B cell (primary cell): Measurements from ENCODE around the gene KIAA0232. TPM values are rescaled to one million over a fixed set of nuclear protein-coding genes. Genes with fewer than 3 reads are reported as not detected.

Experiments used
- ATAC-seq: fragments of 200-7000 bp; cut with Tn5 transposase; one replicate; pipeline ENCODE4 v1.10.0; 2021; ENCODE audit warnings: low read depth, mild to moderate bottlenecking, moderate number of reproducible peaks, moderate library complexity
- CTCF ChIA-PET: fragments of 350-600 bp; sonication (Branson Sonifier 250); formaldehyde crosslinking; loops from one replicate; lab custom pipeline; 2021; ENCODE audit warnings: antibody characterized with exemption, inconsistent platforms; lab: Charles Lee
- POLR2A ChIA-PET: fragments of 350-600 bp; sonication (Branson Sonifier 250); formaldehyde crosslinking; loops from one replicate; lab custom pipeline; 2021; ENCODE audit warnings: antibody characterized with exemption; lab: Charles Lee
- DNase-seq: peaks from one replicate; pipeline ENCODE4 v3.0.0; 2013
- H2AFZ ChIP-seq: 2 replicates; pipeline ENCODE4 v1.6.1; 2012; ENCODE audit warnings: mild to moderate bottlenecking, low read depth, low read length; ENCODE audit not compliant: insufficient read depth, poor library complexity, severe bottlenecking
- H3K27ac ChIP-seq, 2 donors: 1 replicate in 1 of 2; 2 replicates in 1 of 2; pipeline ENCODE4 v1.5.1; 2012 to 2013; ENCODE audit warnings: low read length in 2 of 2, mild to moderate bottlenecking in 2 of 2, moderate library complexity in 1 of 2
- H3K27me3 ChIP-seq, 4 experiments: fragments of 200-600 bp in 1 of 4; sonication (generic) in 1 of 4; replicated peaks in 1 of 4; 1 replicate in 2 of 4; 2 replicates in 2 of 4; pipeline versions ENCODE4 v1.6.1 to v1.7.0; 2013 to 2016; ENCODE audit warnings: low read length in 3 of 4, mild to moderate bottlenecking in 2 of 4, mixed read lengths in 1 of 4, moderate library complexity in 1 of 4; ENCODE audit not compliant: insufficient read depth in 4 of 4, control insufficient read depth in 3 of 4; ENCODE audit errors: control extremely low read depth in 1 of 4
- H3K36me3 ChIP-seq, 2 experiments: replicated peaks in 1 of 2; 1 replicate in 1 of 2; 2 replicates in 1 of 2; pipeline versions ENCODE4 v1.6.1 to v1.7.1; 2013; ENCODE audit warnings: low read length in 1 of 2; ENCODE audit not compliant: insufficient read depth in 2 of 2, control insufficient read depth in 1 of 2; ENCODE audit errors: control extremely low read depth in 1 of 2, extremely low read depth in 1 of 2
- H3K4me1 ChIP-seq, 2 donors: fragments of 200-600 bp in 1 of 2; sonication (generic) in 1 of 2; 1 replicate in 1 of 2; 2 replicates in 1 of 2; pipeline versions ENCODE4 v1.5.1 to v1.6.1; 2013 to 2017; ENCODE audit warnings: low read length in 2 of 2; ENCODE audit not compliant: control insufficient read depth in 2 of 2, insufficient read depth in 2 of 2
- H3K4me2 ChIP-seq: replicated peaks from 2 replicates; pipeline ENCODE3; 2012; ENCODE audit warnings: mild to moderate bottlenecking, low read depth, low read length; ENCODE audit not compliant: poor library complexity, severe bottlenecking
- H3K4me3 ChIP-seq, 5 experiments: fragments of 200-600 bp in 1 of 5; sonication (generic) in 1 of 5; 1 replicate in 3 of 5; 2 replicates in 2 of 5; pipeline versions ENCODE4 v1.5.1 to v1.7.0; 2011 to 2016; ENCODE audit warnings: low read length in 4 of 5, mild to moderate bottlenecking in 4 of 5, low read depth in 2 of 5, control low read depth in 1 of 5, moderate library complexity in 1 of 5; ENCODE audit not compliant: insufficient read depth in 1 of 5; ENCODE audit errors: control extremely low read depth in 1 of 5, extremely low read depth in 1 of 5
- H3K79me2 ChIP-seq: fragments of 200-600 bp; sonication (generic); one replicate; pipeline ENCODE4 v1.6.0; 2016; ENCODE audit warnings: low read length; ENCODE audit not compliant: control insufficient read depth, insufficient read depth
- H3K9ac ChIP-seq: fragments of 200-600 bp; sonication (generic); 2 replicates; pipeline ENCODE4 v1.6.1; 2017; ENCODE audit warnings: mild to moderate bottlenecking, low read length, moderate library complexity
- H3K9me3 ChIP-seq, 3 donors: one replicate each; pipeline versions ENCODE4 v1.6.1 to v1.7.1; 2013; ENCODE audit warnings: low read length in 2 of 3; ENCODE audit not compliant: control insufficient read depth in 2 of 3, insufficient read depth in 1 of 3; ENCODE audit errors: control extremely low read depth in 1 of 3
- H4K20me1 ChIP-seq: 2 replicates; pipeline ENCODE4 v1.6.0; 2012; ENCODE audit warnings: mild to moderate bottlenecking, low read length; ENCODE audit not compliant: insufficient read depth, control insufficient read depth, poor library complexity, severe bottlenecking
- H3K27ac Mint-ChIP-seq: one replicate; pipeline ENCODE4 v1.8.0; 2021; ENCODE audit warnings: mixed read lengths
- H3K27me3 Mint-ChIP-seq: one replicate; pipeline ENCODE4 v1.8.0; 2021; ENCODE audit warnings: mixed read lengths
- H3K4me1 Mint-ChIP-seq: one replicate; pipeline ENCODE4 v1.8.0; 2021; ENCODE audit warnings: mixed read lengths
- H3K4me3 Mint-ChIP-seq: one replicate; pipeline ENCODE4 v1.8.0; 2021; ENCODE audit warnings: mixed read lengths
- H3K9me3 Mint-ChIP-seq: one replicate; pipeline ENCODE4 v1.8.0; 2022; ENCODE audit warnings: mixed read lengths; ENCODE audit not compliant: insufficient read depth
- CTCF ChIP-seq: fragments of 200-600 bp; IDR thresholded peaks from one replicate; pipeline ENCODE4 v1.8.0; 2022; ENCODE audit warnings: antibody characterized with exemption, mild to moderate bottlenecking
- EZH2 ChIP-seq: IDR thresholded peaks from 2 replicates; pipeline ENCODE4 v1.6.1; 2012; ENCODE audit warnings: borderline replicate concordance, low read depth, mild to moderate bottlenecking, moderate library complexity, low read length; ENCODE audit not compliant: insufficient read depth, poor library complexity, severe bottlenecking
- WGBS: methylation state at CpG from one replicate; pipeline ENCODE4 v1.1.5; 2013; ENCODE audit warnings: missing lambda C conversion rate; ENCODE audit not compliant: insufficient coverage; 5-methylcytosine and 5-hydroxymethylcytosine counted together
- intact Hi-C: fragments of 100-400 bp; cut with micrococcal nuclease; formaldehyde crosslinking; loops from one replicate; pipeline ENCODE4 v1.10.0; 2022
- polyA plus RNA-seq: library from polyadenylated mRNA; depleted of rRNA; stranded (reverse); fragments of >200 nt; gene quantifications from 2 replicates; pipeline ENCODE4 v1.2.3, GENCODE V29; 2012
- total RNA-seq, 2 donors: library from RNA; stranded (reverse); fragments of 120-200 nt in 1 of 2; gene quantifications; 1 replicate in 1 of 2; 2 replicates in 1 of 2; pipeline versions ENCODE4 v1.2.3 to v1.2.4, GENCODE V29; 2013 to 2022

KIAA0232 gene
- total and polyA plus RNA-seq, 2 donors (not counting 1 experiment from before 2014, with no cell fraction given) = 2.9 to 20.8 TPM

- Mint-ChIP-seq H3K9me3 (no peaks in the 10 kb centered on the region), H3K4me3 (no peak overlapping the region), H3K27ac (no peak overlapping the region), H3K27me3 (no peaks in the 10 kb centered on the region), H3K4me1 (peaks cover 15% of the 10 kb centered on the region)
- peaks cover 0 to 5% of the 10 kb centered on the region in 2 donors for H3K4me1 ChIP-seq
- H3K36me3 ChIP-seq = no peaks in the 10 kb centered on the region
- no peak overlapping the region for H2AFZ ChIP-seq
- intact Hi-C loops = no loop called here
- ChIA-PET CTCF (no interaction called here), POLR2A (no interaction called here)
- H4K20me1 ChIP-seq = peaks cover 4% of the 10 kb centered on the region
- no peaks in the 10 kb centered on the region for H3K27me3 ChIP-seq
- peaks cover 41% of the 10 kb centered on the region for H3K79me2 ChIP-seq
- H3K9ac ChIP-seq = no peak overlapping the region
- no peak overlapping the region for H3K4me3 ChIP-seq
- no peaks in the 10 kb centered on the region for H3K9me3 ChIP-seq
- ATAC-seq = no peak
- TF ChIP-seq EZH2 (no peak), CTCF (no peak)
- no peak for DNase-seq
- no peak overlapping the region for H3K4me2 ChIP-seq
- H3K27ac ChIP-seq = no peak overlapping the region
These were observed 30.2 kb downstream of the KIAA0232 start for GRCh38 chr4:6812766-6813165.

GRCh38 chr4:6813725-6814124, 31.2 kb downstream of the KIAA0232 start:
- H3K4me2 ChIP-seq = no peak overlapping the region
- Mint-ChIP-seq H3K27ac (no peak overlapping the region), H3K4me1 (peaks cover 15% of the 10 kb centered on the region), H3K9me3 (no peaks in the 10 kb centered on the region), H3K27me3 (no peaks in the 10 kb centered on the region), H3K4me3 (no peak overlapping the region)
- H3K36me3 ChIP-seq = peaks cover 1 to 2% of the 10 kb centered on the region in 2 experiments
- intact Hi-C loops = no loop called here
- peaks cover 42% of the 10 kb centered on the region for H3K79me2 ChIP-seq
- H3K4me1 ChIP-seq = peaks cover 0 to 5% of the 10 kb centered on the region in 2 donors
- no peak overlapping the region for H3K27ac ChIP-seq
- H3K9me3 ChIP-seq = peaks cover 0 to 5% (median under 1%) of the 10 kb centered on the region in 3 donors
- no CpG with 5 or more reads among the region's 3 CpGs for WGBS
- no peak for DNase-seq
- H3K4me3 ChIP-seq = no peak overlapping the region
- no peaks in the 10 kb centered on the region for H4K20me1 ChIP-seq
- H3K9ac ChIP-seq = no peak overlapping the region
- TF ChIP-seq EZH2 = no peak
- TF ChIP-seq CTCF = no peak
- ChIA-PET POLR2A (no interaction called here), CTCF (no interaction called here)
- ATAC-seq = no peak
- H3K27me3 ChIP-seq = no peaks in the 10 kb centered on the region
- no peak overlapping the region for H2AFZ ChIP-seq
